Measurements from ENCODE around the gene SLC7A7. TPM values are rescaled to one million over a fixed set of nuclear protein-coding genes. Genes with fewer than 3 reads are reported as not detected.
A peak's percentile ranks its signal among the peaks of the same experiment; 100 is the strongest.

Gene SLC7A7
- total RNA-seq, 2 experiments from 2014 or later = 0.45 TPM; not detected in 1

- Mint-ChIP-seq H3K9me3 (no peaks in the 10 kb centered on the region), H3K27ac (peak overlapping the region; percentile 1), H3K4me3 (no peak overlapping the region), H3K36me3 (ENCODE audit: low read depth) (peaks cover 40% of the 10 kb centered on the region), H3K27me3 (no peaks in the 10 kb centered on the region), H3K4me1 (ENCODE audit: low read depth) (peaks cover 7% of the 10 kb centered on the region)
- ATAC-seq = no peak
- TF ChIP-seq CTCF (IDR thresholded peaks at IDR 0.05) = no peak
- intact Hi-C loops (cut with micrococcal nuclease) = no loop called here
- ChIA-PET CTCF (interaction anchor here (0.7 to 1.8 kb wide), 4 partner anchors 49 to 213 kb away, joined by 3 to 5 read pairs (median 4); no protein-coding TSS in a partner anchor), POLR2A (interaction anchor here (1.2 to 1.4 kb wide), 2 partner anchors 8 to 13 kb away, joined by 3 read pairs; no protein-coding TSS in a partner anchor)
- no peak for DNase-seq
Measured at GRCh38 chr14:22773162-22774010, 41.8 kb downstream of the SLC7A7 start.

GRCh38 chr14:22772725-22773124 lies 42.5 kb downstream of the SLC7A7 start:
- ChIA-PET CTCF (no interaction called here), POLR2A (interaction anchor here (0.6 to 1.2 kb wide), 2 partner anchors 14 to 88 kb away, joined by 3 read pairs; no protein-coding TSS in a partner anchor)
- H3K27ac Mint-ChIP-seq = no peak overlapping the region
- H3K4me3 Mint-ChIP-seq = no peak overlapping the region
- H3K36me3 Mint-ChIP-seq (ENCODE audit: low read depth) = peaks cover 44% of the 10 kb centered on the region
- H3K4me1 Mint-ChIP-seq (ENCODE audit: low read depth) = peaks cover 12% of the 10 kb centered on the region
- no peak for TF ChIP-seq CTCF (IDR thresholded peaks at IDR 0.05)
- H3K9me3 Mint-ChIP-seq = no peaks in the 10 kb centered on the region
- DNase-seq (no peak), ATAC-seq (no peak)
- H3K27me3 Mint-ChIP-seq = no peaks in the 10 kb centered on the region
- intact Hi-C loops (cut with micrococcal nuclease) = no loop called here

GRCh38 chr14:22770481-22771187 lies 44.6 kb downstream of the SLC7A7 start:
- no peak for TF ChIP-seq CTCF (IDR thresholded peaks at IDR 0.05)
- Mint-ChIP-seq H3K9me3 (no peaks in the 10 kb centered on the region), H3K4me1 (ENCODE audit: low read depth) (peaks cover 23% of the 10 kb centered on the region), H3K4me3 (no peak overlapping the region), H3K27me3 (no peaks in the 10 kb centered on the region), H3K27ac (no peak overlapping the region), H3K36me3 (ENCODE audit: low read depth) (peaks cover 57% of the 10 kb centered on the region)
- intact Hi-C loops (cut with micrococcal nuclease) = no loop called here
- ChIA-PET CTCF (no interaction called here), POLR2A (interaction anchor here (1.0 kb wide), 1 partner anchor 201 kb away, joined by 4 read pairs; no protein-coding TSS in a partner anchor)
- no peak for ATAC-seq
- DNase-seq = no peak

GRCh38 chr14:22769369-22769768 lies 45.9 kb downstream of the SLC7A7 start:
- CTCF ChIA-PET = interaction anchor here (4.8 kb wide), 1 partner anchor 199 kb away, joined by 38 read pairs; no protein-coding TSS in a partner anchor
- Mint-ChIP-seq H3K27me3 (no peaks in the 10 kb centered on the region), H3K4me1 (ENCODE audit: low read depth) (peaks cover 26% of the 10 kb centered on the region), H3K4me3 (no peak overlapping the region), H3K9me3 (no peaks in the 10 kb centered on the region), H3K27ac (no peak overlapping the region), H3K36me3 (ENCODE audit: low read depth) (peaks cover 57% of the 10 kb centered on the region)
- DNase-seq = no peak
- POLR2A ChIA-PET = no interaction called here
- TF ChIP-seq CTCF (IDR thresholded peaks at IDR 0.05) = no peak
- no peak for ATAC-seq
- intact Hi-C loops (cut with micrococcal nuclease) = no loop called here

All from activated CD8-positive, alpha-beta T cell treated with anti-CD3 and anti-CD28 coated beads for 36 hours (primary cell).